K562 (cell line): Measurements from ENCODE around the gene VEGFA. TPM values are rescaled to one million over a fixed set of nuclear protein-coding genes. Genes with fewer than 3 reads are reported as not detected.

Experiments used
- ATAC-seq: fragments of 200-7000 bp; cut with Tn5 transposase; 3 replicates; pipeline ENCODE4 v1.9.1; 2020; ENCODE audit warnings: moderate library complexity
- BruUV-seq: library from RNA; stranded (reverse); fragments of 400-500 nt; replicated peaks from 2 replicates; lab custom pipeline; 2021; lab: Mats Ljungman, UMichigan
- CTCF ChIA-PET: fragments of 300-600 bp; formaldehyde crosslinking; extraction: SDS; loops from one replicate; lab custom pipeline; 2021; ENCODE audit warnings: low intra/inter-chr PET ratio; lab: Yijun Ruan, JAX
- POLR2A ChIA-PET: fragments of 300-600, 350-650 bp; sonication (Branson Sonifier 250); formaldehyde crosslinking; extraction: SDS; loops from one replicate; lab custom pipeline; 2021; ENCODE audit warnings: antibody characterized with exemption, inconsistent platforms; lab: Yijun Ruan, JAX
- DNase-seq, 4 experiments: peaks; one replicate each; pipeline versions ENCODE4 v3.0.0 to v3.0.0-alpha.2; 2011 to 2018; ENCODE audit warnings: low spot score in 3 of 4, mixed read lengths in 3 of 4; ENCODE audit errors: extremely low read depth in 1 of 4
- FAIRE-seq: peaks from 2 replicates; lab custom pipeline; 2011; peaks lifted over from hg19 to GRCh38; lab: Jason Lieb, UNC
- H2AFZ ChIP-seq: 2 replicates; pipeline ENCODE4 v1.6.0; 2011; ENCODE audit warnings: low read depth, low read length, control low read depth, inconsistent platforms
- H3K27ac ChIP-seq: fragments of 200-600 bp; 3 replicates; pipeline ENCODE4 v1.8.0; 2011; ENCODE audit warnings: low read depth, mild to moderate bottlenecking, control low read depth, inconsistent platforms, low read length, moderate library complexity, mixed read lengths; ENCODE audit errors: extremely low read depth
- H3K27me3 ChIP-seq, 2 experiments: fragments of 300-600 bp in 1 of 2; 2 replicates in 1 of 2; 3 replicates in 1 of 2; pipeline versions ENCODE4 v1.6.0 to v1.8.0; 2011; ENCODE audit warnings: inconsistent platforms in 2 of 2, low read length in 2 of 2, mild to moderate bottlenecking in 1 of 2, mixed read lengths in 1 of 2, moderate library complexity in 1 of 2; ENCODE audit not compliant: control insufficient read depth in 2 of 2, insufficient read depth in 2 of 2
- H3K36me3 ChIP-seq: fragments of 300-600 bp; 3 replicates; pipeline ENCODE4 v1.8.0; 2011; ENCODE audit warnings: mild to moderate bottlenecking, low read length, inconsistent platforms; ENCODE audit not compliant: control insufficient read depth, insufficient read depth
- H3K4me1 ChIP-seq, 2 experiments: fragments of 200-600 bp in 1 of 2; replicated peaks in 1 of 2; 2 replicates in 1 of 2; 3 replicates in 1 of 2; pipeline versions ENCODE4 v1.5.1 to v1.8.0; 2011; ENCODE audit warnings: inconsistent platforms in 2 of 2, low read length in 2 of 2, mild to moderate bottlenecking in 1 of 2, mixed read lengths in 1 of 2, moderate library complexity in 1 of 2; ENCODE audit not compliant: control insufficient read depth in 2 of 2, insufficient read depth in 2 of 2
- H3K4me2 ChIP-seq: 2 replicates; pipeline ENCODE4 v1.6.1; 2011; ENCODE audit warnings: low read length, control low read depth, inconsistent platforms, mixed read lengths; ENCODE audit not compliant: insufficient read depth
- H3K4me3 ChIP-seq: fragments of 200-600 bp; sonication (generic), shearing (Covaris generic); 2 replicates; pipeline ENCODE4 v1.5.1; 2016; ENCODE audit warnings: control low read depth, inconsistent platforms
- H3K79me2 ChIP-seq: fragments of 200-600 bp; 3 replicates; pipeline ENCODE4 v1.8.0; 2011; ENCODE audit warnings: low read length, inconsistent platforms; ENCODE audit not compliant: control insufficient read depth, insufficient read depth
- H3K9ac ChIP-seq, 2 experiments: 2 replicates each; pipeline versions ENCODE4 v1.6.0 to v1.6.1; 2011; ENCODE audit warnings: low read depth in 2 of 2, low read length in 2 of 2, control low read depth in 1 of 2, inconsistent platforms in 1 of 2, mild to moderate bottlenecking in 1 of 2, mixed read lengths in 1 of 2; ENCODE audit not compliant: insufficient read depth in 1 of 2
- H3K9me1 ChIP-seq: one replicate; pipeline ENCODE4 v1.6.0; 2011; ENCODE audit warnings: inconsistent platforms, mild to moderate bottlenecking, low read length, moderate library complexity; ENCODE audit not compliant: control insufficient read depth, insufficient read depth
- H3K9me3 ChIP-seq: replicated peaks from 2 replicates; pipeline ENCODE4 v1.5.1; 2011; ENCODE audit warnings: low read depth, low read length, inconsistent platforms; ENCODE audit not compliant: control insufficient read depth, insufficient read depth
- H4K20me1 ChIP-seq: replicated peaks from 2 replicates; pipeline ENCODE4 v1.6.1; 2011; ENCODE audit warnings: low read length, inconsistent platforms, mixed read lengths; ENCODE audit not compliant: control insufficient read depth, insufficient read depth
- POLR2A ChIP-seq: fragments of 450-650 bp; conservative IDR thresholded peaks from 2 replicates; pipeline ENCODE4 v1.6.1; 2016
- ZNF586 ChIP-seq: fragments of 450-650 bp; formaldehyde crosslinking; conservative IDR thresholded peaks from 2 replicates; pipeline ENCODE4 v1.4.0; 2020; ENCODE audit warnings: mild to moderate bottlenecking, moderate library complexity
- WGBS: fragments of 100-300 bp; shearing (Covaris generic); methylation state at CpG from one replicate; pipeline ENCODE4 v1.1.6; 2016; ENCODE audit warnings: low coverage, mixed read lengths; ENCODE audit not compliant: insufficient coverage; ENCODE audit errors: missing lambda C conversion rate; 5-methylcytosine and 5-hydroxymethylcytosine counted together
- in situ Hi-C: fragments of 300-500 bp; cut with MboI; formaldehyde crosslinking; loops from 4 replicates; pipeline ENCODE4 v1.15.0; 2018; ENCODE audit warnings: inconsistent platforms, mixed read lengths
- intact Hi-C: fragments of 100-400 bp; cut with micrococcal nuclease; formaldehyde crosslinking; loops from 2 replicates; pipeline ENCODE4 v1.14.2; 2022
- polyA plus RNA-seq, 8 experiments: library from polyadenylated mRNA; depleted of rRNA in 4 of 8; stranded (reverse) in 5 of 8; unstranded in 3 of 8; fragments of >200 nt; fragmentation: Nextera tagmentation in 2 of 8; fragmentation: Illumina TruSeq in 1 of 8; extraction: Ambion mirVana in 2 of 8; extraction: Trizol in 1 of 8; gene quantifications; 2 replicates each; pipeline versions ENCODE4 v1.2.1 to v1.2.3, GENCODE V29; 2011 to 2014; ENCODE audit warnings: inconsistent platforms in 1 of 8, missing spikeins in 1 of 8
- total RNA-seq, 7 experiments: library from RNA; depleted of rRNA in 6 of 7; stranded (reverse); fragments of >200 nt in 6 of 7; fragmentation: Illumina TruSeq in 2 of 7; extraction: Trizol in 2 of 7; gene quantifications; 2 replicates each; pipeline versions ENCODE4 v1.2.1 to v1.2.3, GENCODE V29; 2011 to 2021; ENCODE audit warnings: low replicate concordance in 1 of 7
- TF ChIP-seq, protein P1 (sequence below): fragments of 200-600 bp; sonication (generic); IDR thresholded peaks from one replicate; pipeline ENCODE4 v1.6.1; 2012; ENCODE audit warnings: mild to moderate bottlenecking, low read depth, low read length, inconsistent platforms
- TF ChIP-seq, protein P2 (sequence below): fragments of 200-800 bp; sonication (Bioruptor generic); IDR thresholded peaks from 2 replicates; pipeline ENCODE4 v1.6.1; 2017; ENCODE audit warnings: missing genetic modification characterization, missing compliant biosample characterization
- TF ChIP-seq, protein P3 (sequence below): fragments of 450-650 bp; formaldehyde crosslinking; IDR thresholded peaks from 2 replicates; pipeline ENCODE4 v1.4.0; 2022; ENCODE audit warnings: missing genetic modification characterization

VEGFA gene
- total and polyA plus RNA-seq, 9 of the 15 experiments (the other 6 are each of a cell fraction or from before 2014, with no cell fraction given): 14.0 to 271 (median 124) TPM

DNA sequence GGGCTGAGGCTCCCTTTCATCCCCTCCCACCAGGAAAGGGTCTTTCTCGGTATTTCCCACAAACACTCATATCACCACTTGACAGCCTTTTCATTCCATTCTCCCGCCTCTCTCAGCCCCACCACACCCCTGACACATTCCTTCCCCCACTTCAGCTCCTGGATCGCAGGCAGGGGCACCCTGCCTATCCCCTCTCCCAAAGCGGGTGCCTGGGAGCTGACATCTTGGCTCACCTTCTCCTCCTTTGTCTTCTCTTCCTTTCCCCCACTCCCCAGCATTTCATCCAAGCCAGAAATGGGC, 10.2 kb upstream of the VEGFA start:
- FAIRE-seq (no peak), ATAC-seq (no peak), DNase-seq (no peak)
- Histone ChIP-seq H3K36me3 (no peaks in the 10 kb centered on the region), H3K4me2 (no peak overlapping the region), H3K4me1 (peaks cover 6 to 10% of the 10 kb centered on the region in 2 experiments; a peak in 4 of 5 replicates), H3K27ac (no peak overlapping the region), H3K9me3 (no peaks in the 10 kb centered on the region), H2AFZ (no peak overlapping the region), H3K9me1 (no peaks in the 10 kb centered on the region), H3K79me2 (no peaks in the 10 kb centered on the region), H4K20me1 (no peaks in the 10 kb centered on the region), H3K4me3 (no peak overlapping the region), H3K9ac (peak overlapping the region in 1 of 2 experiments; percentile 33; a peak in 1 of 4 replicates), H3K27me3 (peaks cover 10 to 31% of the 10 kb centered on the region in 2 experiments; a peak in 4 of 5 replicates)
- intact Hi-C loops (loop anchor here (2.0 kb wide), 1 partner anchor 151 kb away; no protein-coding TSS in a partner anchor), in situ Hi-C loops (no loop called here)
- WGBS: 20% methylated on average over 4 of the region's 4 CpGs
- BruUV-seq: no TSS peak
- POLR2A ChIA-PET: interaction anchor here (0.5 to 1.8 kb wide), 5 partner anchors 10 to 200 kb away, joined by 3 to 10 read pairs (median 3); partner anchors contain the start of gene VEGFA
- CTCF ChIA-PET: no interaction called here
- TF ChIP-seq, protein P1, sequence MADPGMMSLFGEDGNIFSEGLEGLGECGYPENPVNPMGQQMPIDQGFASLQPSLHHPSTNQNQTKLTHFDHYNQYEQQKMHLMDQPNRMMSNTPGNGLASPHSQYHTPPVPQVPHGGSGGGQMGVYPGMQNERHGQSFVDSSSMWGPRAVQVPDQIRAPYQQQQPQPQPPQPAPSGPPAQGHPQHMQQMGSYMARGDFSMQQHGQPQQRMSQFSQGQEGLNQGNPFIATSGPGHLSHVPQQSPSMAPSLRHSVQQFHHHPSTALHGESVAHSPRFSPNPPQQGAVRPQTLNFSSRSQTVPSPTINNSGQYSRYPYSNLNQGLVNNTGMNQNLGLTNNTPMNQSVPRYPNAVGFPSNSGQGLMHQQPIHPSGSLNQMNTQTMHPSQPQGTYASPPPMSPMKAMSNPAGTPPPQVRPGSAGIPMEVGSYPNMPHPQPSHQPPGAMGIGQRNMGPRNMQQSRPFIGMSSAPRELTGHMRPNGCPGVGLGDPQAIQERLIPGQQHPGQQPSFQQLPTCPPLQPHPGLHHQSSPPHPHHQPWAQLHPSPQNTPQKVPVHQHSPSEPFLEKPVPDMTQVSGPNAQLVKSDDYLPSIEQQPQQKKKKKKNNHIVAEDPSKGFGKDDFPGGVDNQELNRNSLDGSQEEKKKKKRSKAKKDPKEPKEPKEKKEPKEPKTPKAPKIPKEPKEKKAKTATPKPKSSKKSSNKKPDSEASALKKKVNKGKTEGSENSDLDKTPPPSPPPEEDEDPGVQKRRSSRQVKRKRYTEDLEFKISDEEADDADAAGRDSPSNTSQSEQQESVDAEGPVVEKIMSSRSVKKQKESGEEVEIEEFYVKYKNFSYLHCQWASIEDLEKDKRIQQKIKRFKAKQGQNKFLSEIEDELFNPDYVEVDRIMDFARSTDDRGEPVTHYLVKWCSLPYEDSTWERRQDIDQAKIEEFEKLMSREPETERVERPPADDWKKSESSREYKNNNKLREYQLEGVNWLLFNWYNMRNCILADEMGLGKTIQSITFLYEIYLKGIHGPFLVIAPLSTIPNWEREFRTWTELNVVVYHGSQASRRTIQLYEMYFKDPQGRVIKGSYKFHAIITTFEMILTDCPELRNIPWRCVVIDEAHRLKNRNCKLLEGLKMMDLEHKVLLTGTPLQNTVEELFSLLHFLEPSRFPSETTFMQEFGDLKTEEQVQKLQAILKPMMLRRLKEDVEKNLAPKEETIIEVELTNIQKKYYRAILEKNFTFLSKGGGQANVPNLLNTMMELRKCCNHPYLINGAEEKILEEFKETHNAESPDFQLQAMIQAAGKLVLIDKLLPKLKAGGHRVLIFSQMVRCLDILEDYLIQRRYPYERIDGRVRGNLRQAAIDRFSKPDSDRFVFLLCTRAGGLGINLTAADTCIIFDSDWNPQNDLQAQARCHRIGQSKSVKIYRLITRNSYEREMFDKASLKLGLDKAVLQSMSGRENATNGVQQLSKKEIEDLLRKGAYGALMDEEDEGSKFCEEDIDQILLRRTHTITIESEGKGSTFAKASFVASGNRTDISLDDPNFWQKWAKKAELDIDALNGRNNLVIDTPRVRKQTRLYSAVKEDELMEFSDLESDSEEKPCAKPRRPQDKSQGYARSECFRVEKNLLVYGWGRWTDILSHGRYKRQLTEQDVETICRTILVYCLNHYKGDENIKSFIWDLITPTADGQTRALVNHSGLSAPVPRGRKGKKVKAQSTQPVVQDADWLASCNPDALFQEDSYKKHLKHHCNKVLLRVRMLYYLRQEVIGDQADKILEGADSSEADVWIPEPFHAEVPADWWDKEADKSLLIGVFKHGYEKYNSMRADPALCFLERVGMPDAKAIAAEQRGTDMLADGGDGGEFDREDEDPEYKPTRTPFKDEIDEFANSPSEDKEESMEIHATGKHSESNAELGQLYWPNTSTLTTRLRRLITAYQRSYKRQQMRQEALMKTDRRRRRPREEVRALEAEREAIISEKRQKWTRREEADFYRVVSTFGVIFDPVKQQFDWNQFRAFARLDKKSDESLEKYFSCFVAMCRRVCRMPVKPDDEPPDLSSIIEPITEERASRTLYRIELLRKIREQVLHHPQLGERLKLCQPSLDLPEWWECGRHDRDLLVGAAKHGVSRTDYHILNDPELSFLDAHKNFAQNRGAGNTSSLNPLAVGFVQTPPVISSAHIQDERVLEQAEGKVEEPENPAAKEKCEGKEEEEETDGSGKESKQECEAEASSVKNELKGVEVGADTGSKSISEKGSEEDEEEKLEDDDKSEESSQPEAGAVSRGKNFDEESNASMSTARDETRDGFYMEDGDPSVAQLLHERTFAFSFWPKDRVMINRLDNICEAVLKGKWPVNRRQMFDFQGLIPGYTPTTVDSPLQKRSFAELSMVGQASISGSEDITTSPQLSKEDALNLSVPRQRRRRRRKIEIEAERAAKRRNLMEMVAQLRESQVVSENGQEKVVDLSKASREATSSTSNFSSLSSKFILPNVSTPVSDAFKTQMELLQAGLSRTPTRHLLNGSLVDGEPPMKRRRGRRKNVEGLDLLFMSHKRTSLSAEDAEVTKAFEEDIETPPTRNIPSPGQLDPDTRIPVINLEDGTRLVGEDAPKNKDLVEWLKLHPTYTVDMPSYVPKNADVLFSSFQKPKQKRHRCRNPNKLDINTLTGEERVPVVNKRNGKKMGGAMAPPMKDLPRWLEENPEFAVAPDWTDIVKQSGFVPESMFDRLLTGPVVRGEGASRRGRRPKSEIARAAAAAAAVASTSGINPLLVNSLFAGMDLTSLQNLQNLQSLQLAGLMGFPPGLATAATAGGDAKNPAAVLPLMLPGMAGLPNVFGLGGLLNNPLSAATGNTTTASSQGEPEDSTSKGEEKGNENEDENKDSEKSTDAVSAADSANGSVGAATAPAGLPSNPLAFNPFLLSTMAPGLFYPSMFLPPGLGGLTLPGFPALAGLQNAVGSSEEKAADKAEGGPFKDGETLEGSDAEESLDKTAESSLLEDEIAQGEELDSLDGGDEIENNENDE: no peak
- TF ChIP-seq, protein P2, sequence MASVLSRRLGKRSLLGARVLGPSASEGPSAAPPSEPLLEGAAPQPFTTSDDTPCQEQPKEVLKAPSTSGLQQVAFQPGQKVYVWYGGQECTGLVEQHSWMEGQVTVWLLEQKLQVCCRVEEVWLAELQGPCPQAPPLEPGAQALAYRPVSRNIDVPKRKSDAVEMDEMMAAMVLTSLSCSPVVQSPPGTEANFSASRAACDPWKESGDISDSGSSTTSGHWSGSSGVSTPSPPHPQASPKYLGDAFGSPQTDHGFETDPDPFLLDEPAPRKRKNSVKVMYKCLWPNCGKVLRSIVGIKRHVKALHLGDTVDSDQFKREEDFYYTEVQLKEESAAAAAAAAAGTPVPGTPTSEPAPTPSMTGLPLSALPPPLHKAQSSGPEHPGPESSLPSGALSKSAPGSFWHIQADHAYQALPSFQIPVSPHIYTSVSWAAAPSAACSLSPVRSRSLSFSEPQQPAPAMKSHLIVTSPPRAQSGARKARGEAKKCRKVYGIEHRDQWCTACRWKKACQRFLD (CRISPR knock-in tag): no peak
- TF ChIP-seq, protein P3, sequence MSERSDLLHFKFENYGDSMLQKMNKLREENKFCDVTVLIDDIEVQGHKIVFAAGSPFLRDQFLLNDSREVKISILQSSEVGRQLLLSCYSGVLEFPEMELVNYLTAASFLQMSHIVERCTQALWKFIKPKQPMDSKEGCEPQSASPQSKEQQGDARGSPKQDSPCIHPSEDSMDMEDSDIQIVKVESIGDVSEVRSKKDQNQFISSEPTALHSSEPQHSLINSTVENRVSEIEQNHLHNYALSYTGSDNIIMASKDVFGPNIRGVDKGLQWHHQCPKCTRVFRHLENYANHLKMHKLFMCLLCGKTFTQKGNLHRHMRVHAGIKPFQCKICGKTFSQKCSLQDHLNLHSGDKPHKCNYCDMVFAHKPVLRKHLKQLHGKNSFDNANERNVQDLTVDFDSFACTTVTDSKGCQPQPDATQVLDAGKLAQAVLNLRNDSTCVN (CRISPR knock-in tag): 0 out of 2 replicates have a peak, but pooled peaks have one; percentile 37
- no peak for TF ChIP-seq ZNF586 (CRISPR knock-in tag)
- TF ChIP-seq POLR2A: peak; percentile 51
